ENCODE data around the gene RETREG1.

RETREG1 gene

DNA sequence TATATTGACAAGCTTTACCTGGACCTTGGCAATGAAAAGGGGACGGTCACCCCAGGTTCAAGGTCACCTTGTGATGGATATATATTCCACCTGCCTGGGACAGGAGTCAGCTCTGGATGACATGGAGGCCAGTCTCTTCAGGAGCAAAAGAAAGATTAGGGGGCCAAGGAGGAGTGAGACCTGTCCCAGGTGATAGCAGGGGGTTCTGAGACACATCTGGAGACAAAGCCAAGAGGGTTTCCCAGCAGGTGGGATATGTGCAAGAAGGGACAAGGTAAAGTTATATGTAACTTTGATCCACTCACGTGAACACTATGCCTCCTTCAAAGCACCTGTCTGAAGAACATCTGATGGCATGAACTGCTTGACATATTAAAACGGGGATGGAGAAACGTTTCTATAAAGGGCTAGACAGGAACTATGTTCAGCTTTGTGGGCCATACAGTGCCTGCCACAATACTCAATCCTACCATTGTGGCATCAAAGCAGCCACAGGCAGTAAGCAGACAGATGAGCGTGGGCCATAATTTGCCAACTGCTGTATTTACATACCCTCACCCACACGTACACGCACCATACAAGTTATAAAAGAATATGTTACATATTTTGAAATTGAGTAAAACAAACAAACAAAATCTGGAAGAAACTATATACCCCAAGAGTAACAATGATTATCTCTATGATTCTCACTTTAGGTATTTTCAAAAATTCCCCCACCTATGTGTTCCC is 88.3 kb downstream of the RETREG1 start:
- DNase-seq (ENCODE audit: low spot score) = peak; percentile 51

DNA sequence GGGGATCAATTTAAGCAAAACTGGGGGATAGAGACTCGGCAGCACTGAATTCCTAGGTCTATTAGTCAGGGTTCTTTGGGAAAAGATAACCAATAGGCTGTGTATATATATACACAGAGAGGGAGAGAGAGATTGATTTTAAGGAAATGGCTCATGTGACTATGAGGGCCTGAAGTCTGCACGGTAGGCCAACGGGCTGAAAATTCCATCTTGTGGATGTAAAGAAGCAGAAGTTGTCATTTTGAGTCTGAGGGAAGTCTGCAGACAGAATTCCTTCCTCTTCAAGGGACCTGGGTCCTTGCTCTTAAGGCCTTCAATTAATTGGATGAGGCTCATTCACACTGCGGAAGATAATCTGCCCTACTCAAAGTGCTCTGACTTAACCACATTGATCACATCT is 91.1 kb downstream of the RETREG1 start:
- DNase-seq (ENCODE audit: low spot score) = no peak

DNA sequence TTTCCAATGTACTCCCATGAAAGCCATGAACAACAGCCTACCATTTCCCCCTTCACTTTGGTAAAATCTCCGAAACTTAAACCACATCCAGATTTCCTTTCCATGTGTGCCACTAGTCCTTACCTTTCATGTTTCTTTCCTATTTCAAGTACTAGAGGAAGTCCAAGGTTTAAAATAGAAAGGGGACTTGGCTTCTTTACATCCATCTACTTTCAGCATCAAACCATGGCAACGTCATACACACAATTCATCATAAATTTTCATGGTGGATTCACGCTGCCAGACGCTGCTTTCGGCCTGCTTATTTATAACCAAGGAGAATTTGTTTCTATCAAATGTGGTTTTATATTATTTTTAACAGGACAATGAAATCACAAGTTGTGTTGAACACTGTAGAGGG is 92.5 kb downstream of the RETREG1 start:
- no peak for DNase-seq (ENCODE audit: low spot score)

DNA sequence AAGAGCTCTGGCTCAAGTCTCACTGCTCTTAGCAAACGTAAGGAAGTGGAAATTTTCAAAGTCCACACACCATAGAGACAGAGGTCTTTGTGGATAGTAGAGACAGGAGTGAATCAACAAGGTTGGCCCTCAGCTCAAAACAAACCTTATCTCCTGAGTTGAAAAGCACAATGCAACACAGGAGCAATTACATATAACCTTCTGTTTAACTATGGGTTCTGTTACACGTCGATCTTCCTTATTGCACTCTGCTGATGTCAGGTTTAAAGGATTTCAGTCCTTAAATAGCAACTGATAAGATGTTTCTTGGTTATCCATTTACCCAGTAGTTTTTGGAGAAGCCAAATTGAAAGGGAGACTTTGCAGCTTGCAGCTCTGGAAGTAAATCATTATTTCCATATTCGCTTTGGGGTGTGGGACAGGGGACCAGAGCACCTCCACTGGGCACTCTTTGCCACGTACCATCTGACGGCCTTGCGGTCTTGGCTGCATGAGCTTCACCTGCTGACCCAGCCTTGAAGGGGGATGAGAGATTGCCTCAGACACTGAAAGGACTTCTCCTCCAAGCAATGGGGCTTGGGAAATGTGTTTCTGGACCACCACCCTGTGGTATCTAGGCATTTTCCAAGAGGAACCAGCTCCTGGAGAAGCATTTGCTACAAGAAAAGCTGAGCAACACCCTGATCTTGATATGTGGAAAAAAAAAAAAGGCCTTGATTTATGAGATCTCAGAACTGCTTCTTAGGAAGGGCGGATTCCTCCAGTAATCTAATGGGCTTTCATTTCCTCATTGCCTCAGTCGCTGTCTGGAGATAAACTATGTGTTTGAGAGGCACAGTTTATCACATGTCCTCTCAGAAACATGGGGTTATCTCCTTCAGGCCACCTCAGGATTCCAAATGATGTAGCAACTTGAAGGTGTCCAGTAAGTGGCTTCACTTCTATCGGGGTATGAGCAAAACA is 95.0 kb downstream of the RETREG1 start:
- no peak for DNase-seq (ENCODE audit: low spot score)

DNA sequence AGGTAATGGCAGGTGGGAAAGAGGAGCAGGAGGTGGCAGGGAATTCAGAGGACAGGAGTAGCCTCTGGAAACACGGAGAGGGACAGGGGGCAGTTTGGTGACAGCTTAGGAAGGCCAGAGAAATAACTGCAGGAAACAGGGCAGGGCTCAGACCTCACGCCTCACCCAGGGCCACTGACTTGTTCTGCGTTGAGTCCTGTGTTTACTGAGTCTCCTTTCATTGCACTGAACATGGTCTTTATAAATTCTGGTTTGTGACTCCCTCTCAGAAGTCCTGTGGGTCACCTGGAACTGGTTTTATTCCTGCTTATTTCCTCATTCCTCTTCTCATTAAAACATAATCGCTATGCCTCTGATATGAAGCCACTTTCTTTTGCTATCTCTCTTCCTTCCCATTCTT is 96.0 kb downstream of the RETREG1 start:
- no peak for DNase-seq (ENCODE audit: low spot score)

DNA sequence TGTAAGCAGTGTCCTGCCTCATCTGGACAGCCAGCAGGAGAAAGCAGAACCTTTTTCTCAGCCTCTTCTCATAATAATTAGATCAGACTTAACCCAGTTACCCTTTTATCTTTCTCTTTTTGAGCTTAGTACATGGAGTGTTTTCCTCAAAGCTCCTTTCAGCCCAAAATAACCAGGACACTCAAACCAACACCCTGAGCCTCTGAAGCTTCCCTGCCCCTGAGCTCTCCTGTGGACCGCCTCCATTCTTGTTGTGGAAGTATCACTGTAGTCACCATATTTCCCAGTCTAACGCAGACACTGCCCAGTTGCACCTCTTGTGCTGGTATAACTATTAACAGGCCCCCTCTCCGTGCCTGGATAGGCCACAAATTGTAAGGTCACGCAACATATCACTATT is 97.4 kb downstream of the RETREG1 start:
- no peak for DNase-seq (ENCODE audit: low spot score)

DNA sequence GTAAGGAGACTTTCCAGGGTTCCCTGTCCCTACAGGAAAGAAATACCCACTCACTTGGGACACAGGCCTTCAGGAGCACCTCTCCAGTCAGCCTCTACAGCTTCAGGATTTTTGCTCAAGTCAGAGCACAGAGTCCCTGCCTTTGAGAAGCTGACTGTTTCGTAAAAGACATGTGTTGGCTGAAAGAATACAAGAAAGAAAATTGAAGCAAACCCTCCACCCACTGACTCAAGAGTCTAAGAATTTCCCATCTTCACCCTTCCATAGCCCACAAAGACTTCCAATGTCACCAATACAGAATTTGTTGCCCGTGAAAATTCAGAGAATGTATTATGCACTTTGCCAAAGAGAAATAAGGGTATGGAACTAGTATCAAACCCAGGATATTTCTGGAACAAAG is 98.2 kb downstream of the RETREG1 start:
- no peak for DNase-seq (ENCODE audit: low spot score)

DNA sequence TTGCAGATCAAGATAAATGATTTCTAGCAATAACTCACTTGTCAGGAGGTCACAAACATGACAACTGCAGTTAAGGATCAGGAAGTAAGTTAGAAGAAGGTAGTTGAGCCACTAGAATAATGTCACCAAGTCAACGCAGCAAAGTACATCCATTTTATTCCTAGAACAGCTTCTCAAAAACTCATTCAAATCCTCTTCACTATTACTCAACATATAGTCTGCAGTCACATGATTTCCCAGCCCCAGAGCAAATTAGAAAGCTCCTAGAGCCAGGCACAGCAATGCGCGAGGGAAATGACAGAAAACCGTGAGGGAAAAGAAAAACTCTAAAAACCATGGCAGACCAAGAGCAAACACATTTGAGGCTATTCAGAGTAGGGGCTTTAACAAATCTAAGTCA is 101.3 kb downstream of the RETREG1 start:
- no peak for DNase-seq (ENCODE audit: low spot score)

DNA sequence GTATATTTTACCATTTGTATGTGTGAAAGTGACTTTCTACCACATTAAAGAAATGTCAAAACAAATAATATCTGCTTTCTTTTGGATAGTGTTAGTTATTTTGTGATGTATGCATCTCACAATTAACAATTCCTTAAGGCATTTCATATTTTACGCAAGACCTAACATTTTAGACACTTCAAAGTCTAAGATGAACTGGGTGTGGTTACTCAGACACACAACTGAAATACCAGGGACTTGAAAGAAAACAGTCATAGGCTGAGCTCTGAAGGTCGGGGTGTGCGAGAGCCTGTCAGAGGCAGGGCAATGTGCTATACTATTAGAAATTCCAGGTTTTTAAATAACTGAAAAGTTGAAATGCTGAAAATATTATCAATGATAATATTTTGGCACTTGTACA is 106.7 kb downstream of the RETREG1 start:
- DNase-seq (ENCODE audit: low spot score) = no peak

DNA sequence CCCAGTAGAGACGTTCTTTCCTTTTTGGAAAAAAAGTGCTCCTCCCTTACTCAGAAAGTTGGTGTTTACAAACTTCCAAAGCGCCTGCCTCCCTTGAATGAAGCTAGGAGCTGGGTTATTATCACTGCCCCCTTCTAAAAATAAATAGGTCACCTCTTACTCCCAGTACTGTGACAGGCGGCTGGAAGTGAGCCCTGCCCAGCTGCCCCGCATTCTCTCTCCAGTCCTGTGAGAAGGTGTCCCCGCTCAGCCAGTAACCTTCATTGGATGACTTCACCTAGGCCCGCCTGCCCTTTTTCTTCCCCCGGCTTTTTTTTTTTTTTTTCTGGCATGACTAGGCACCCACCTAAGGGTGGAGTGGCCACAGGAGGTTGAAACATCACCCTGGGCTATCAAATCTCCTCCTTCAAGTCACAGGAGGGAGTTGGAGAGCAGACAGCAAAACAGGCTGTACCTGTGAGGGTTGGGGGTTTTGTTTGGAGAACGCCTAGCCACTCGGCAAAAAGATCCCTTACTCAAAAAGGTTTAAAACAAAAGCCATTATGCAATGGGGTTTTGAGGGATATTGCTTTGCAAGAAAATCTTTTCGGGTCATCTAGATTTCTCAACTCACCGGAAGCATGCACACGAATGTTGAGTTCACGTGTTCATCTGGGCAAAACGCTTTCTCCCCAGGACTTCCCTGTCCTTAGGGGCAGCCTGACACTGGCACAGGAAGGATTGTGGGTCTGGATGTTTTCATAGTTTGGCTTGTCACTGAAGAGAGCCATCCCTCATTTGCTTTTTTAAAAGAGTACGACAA is 107.9 kb downstream of the RETREG1 start:
- DNase-seq (ENCODE audit: low spot score) = no peak

DNA sequence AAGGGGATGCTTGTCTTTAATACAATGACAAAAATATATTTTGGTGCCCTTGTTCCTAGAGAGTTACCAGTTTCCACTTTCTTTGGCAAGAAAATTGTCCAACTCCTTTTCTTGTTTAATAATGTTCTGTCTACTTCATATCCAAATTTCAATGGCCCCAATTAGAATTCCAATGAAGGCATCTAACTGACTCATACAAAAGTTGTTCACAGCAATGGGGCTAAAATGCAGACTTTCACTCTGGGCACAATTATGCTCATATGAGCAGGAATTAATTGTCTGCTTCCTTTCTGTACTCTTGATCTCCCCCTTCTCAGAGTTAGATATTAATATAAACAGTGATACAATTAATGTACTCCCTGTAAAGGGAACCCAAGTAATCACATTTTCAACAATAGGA is 109.1 kb downstream of the RETREG1 start:
- no peak for DNase-seq (ENCODE audit: low spot score)

DNA sequence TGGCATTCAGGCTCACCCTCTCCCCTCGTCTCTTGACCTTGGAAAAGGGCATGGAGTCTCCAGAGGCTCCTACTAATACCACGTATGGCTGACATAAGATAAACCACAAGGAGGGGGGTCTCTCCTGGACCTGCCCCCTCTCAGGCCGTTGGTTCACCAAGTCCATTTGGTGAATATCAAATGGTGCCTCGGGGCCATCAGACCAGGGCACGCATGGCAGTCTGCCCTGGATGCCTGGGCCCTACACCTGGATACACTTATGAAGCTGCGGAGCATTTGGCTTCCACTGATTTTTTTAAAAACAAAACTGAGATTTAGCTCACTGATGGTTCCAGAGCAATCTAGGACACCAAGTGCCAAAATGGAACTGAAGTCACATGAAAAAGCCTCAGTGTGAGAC is 110.9 kb downstream of the RETREG1 start:
- no peak for DNase-seq (ENCODE audit: low spot score)

DNA sequence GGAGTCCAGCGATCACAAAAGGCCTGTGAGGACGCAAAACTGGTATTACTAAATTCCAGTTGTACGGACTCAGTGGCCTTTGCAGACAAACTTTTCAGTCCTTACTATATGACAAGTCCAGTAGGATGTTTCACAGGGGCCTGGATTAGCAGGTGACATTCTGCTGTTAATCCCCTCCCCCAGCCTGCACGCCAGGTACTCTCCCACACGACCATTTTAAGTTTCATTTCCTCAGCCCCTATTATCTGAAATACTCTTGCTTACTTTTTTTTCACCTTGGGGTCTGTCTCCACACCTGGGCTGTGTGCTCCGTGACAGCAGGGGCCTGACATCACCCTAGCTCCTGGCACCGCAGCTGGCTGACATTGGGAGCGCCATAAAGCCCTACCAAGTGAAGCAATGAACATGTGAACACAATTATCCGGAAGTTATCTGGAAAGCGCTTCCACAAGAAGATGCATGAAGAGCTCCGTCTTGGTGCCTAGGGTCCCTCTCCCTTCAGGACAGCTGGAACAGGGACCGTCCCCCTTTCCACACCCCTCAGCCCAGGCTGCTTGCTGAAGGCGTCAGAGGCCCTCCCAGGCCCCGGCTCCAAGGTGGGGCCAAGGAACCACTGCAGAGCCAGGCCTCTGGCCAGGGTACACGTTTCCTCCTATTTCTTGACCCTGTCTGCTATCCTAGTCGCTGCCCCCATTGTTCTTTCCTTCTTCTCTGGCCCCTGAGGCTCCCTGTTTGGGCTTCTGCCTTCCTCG is 111.5 kb downstream of the RETREG1 start:
- no peak for DNase-seq (ENCODE audit: low spot score)

DNA sequence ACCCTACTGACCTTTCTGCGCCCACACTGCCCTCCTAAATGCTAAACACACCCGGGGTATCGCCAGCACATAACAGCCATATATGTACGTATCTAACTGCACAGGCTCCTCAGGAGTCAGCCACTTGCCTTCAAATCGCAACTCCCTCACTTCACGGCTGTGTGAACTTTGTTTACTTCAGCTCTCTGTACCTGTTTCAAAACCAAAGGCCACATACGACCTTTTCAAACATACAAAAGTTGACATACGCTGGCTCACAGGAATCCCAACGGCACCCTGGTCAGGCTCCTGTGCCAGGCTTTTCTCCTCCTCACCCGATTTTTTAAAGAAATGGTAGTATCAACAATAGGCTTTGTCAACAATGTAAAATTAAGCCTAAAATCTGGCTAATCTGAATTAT is 112.2 kb downstream of the RETREG1 start:
- DNase-seq (ENCODE audit: low spot score) = no peak

DNA sequence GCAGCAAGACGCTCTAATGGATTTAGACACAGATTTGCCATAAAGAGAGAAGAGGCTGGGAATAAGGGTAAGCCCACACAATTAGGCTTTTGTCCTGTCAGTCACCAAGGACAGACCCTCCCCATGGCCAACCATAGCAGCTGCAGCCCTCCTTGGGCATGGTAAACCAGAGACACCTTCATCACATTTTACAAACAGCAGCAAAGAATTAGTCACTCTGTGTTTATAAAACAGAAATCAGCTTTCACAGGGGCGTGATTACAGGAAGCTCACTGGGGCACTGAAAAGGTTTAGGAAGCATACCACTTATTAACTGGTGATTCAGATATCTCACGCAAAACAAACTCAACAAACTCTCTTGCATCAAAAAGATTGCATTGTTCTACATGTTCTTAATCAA is 113.9 kb downstream of the RETREG1 start:
- DNase-seq (ENCODE audit: low spot score) = no peak

DNA sequence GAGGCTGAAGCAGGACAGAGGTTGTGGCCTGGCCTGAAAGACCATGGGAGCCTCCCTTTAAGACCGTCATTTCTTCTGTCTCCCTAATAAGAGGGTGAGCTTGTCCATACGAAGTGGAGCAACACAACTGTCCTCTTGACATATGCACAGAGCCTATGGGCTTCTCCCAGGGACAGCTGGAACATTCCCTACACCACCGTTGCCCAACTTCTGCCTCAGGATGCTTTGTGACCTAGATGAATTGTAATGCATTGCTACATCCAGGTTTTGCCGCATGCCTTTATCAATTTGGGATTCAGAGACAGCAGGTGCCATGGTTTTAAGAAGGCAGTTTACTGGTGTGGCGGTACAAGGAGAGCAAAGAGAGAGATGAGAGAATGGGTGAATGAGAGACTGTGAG is 116.8 kb downstream of the RETREG1 start:
- no peak for DNase-seq (ENCODE audit: low spot score)

DNA sequence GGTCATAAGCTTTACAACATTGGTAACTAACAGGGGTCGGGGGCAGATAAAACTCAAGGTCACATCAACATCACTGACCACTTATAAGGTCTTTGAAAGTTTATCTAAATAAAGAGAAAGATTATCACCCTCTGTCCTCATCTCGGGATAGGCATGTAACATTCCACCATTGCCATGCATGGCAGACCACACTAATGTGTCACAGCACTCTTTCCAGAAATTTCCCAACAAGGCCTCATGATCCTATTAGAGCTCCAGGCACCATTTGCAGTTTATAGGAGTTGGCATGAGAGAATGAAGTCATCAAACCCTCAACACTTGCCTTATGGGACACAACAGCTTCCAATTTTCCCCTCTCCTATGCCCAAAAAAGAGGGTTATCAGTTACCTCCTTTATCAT is 119.3 kb downstream of the RETREG1 start:
- DNase-seq (ENCODE audit: low spot score) = no peak

DNA sequence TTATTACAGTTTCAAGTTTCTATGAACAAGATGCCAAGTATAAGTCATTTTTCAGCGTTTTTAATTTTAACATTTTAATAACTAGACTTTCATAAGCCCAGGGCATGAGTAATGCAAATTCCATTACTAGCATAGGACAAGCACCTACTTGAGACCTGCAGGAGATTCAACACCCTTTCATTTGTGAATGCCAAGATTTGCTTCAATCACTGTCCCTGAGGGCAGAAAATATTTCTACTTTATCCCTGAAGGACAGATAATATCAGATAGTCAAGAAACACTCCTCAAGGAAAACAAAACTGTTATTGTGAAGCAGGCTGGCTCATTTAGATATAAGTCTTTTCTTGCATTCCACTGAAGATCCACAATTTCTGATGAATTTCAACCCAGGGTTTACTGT is 123.5 kb downstream of the RETREG1 start:
- no peak for DNase-seq (ENCODE audit: low spot score)

DNA sequence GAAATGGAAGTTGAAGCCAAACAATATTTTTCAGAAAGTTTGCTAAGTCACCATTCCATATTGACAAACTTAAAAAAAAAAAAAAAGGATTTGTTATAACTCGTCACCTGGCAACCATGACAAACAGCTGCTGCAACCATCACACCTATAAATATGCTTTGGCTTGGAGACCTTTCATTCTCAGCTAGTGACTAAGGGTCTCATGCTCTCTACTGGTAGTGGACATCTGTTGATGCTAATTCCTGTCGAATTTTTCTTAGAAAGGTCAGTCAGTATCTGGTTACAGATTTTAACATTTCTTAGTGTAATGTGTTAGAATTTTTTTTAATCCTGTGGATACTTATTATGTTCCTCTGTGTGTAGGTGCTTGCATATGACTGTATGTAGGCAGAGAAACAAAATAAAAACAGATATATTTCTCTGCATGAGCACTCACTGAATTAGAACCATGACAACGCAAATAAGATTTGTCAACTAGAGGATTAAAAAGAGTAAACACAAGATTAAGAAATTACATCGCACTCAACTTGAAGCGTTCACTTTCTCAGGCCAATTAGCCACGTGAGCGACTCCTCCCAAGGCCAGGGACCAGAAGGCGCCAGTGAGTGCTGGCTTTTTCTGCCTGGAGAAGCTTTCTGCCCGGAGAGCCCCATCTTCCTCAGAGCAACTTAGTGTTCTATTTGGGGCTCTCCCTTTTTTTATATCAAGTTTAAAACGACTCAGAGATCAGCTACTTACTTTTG is 124.2 kb downstream of the RETREG1 start:
- peak; percentile 9 for DNase-seq (ENCODE audit: low spot score)

DNA sequence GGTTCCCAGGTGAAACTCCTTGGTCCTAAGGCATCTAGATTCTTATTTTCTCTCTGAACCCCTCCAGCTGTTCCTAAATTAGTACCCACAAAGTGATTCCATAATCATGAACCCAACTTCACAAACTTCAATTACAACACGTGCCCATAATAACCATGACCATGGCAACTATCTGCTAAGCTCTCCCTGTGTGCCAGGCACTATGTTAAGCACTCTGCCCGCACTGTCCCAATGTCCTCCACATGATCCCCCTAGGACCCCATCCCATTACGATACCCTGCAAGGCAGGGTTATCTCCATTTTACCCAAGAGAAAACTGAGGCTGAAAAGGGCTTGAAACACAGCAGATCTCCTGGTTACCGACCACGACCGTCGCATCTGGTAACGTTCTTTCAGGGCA is 125.9 kb downstream of the RETREG1 start:
- DNase-seq (ENCODE audit: low spot score) = no peak

DNA sequence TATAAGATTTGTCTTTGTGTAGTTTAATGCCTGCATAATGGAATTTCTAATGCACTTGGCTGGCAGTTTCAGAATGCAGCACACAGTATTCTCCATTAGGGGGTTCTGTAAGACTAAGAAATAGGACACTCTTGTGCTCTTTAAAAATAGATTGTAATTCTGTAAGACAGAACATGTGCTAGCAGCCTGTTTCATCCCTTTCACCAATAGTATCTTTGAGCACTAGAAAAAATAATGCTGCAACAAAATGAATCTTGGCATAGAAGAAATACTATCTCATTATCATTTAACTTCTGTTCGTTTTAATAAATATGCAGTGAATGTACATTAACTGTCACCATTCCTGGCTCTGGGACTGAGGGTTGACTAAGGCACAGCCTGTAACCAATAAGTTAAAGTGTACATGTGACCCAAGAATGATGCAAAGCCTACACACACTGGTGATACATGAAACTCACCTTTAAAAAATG is 127.4 kb downstream of the RETREG1 start:
- peak; percentile 61 for DNase-seq (ENCODE audit: low spot score)

Data from NAMALWA (cell line).